GM12878 (cell line): Measurements from ENCODE around the gene NUDT16L1.

Source experiments
- CTCF ChIP-seq, 3 experiments: IDR thresholded peaks in 2 of 3; conservative IDR thresholded peaks in 1 of 3; 2 replicates each; pipeline ENCODE4 v1.5.1; 2011; ENCODE audit warnings: low read depth in 3 of 3, low read length in 3 of 3, mild to moderate bottlenecking in 3 of 3, control low read depth in 2 of 3, moderate library complexity in 2 of 3, inconsistent platforms in 1 of 3, mixed read lengths in 1 of 3; ENCODE audit not compliant: control insufficient read depth in 2 of 3, insufficient read depth in 1 of 3; ENCODE audit errors: extremely low read depth in 1 of 3
- DPF2 ChIP-seq: fragments of 450-650 bp; IDR thresholded peaks from 2 replicates; pipeline ENCODE4 v1.6.1; 2017; ENCODE audit warnings: mild to moderate bottlenecking
- EP300 ChIP-seq, 2 experiments: fragments of 150-350 bp in 1 of 2; IDR thresholded peaks; 2 replicates each; pipeline ENCODE4 v1.6.1; 2011 to 2012; ENCODE audit warnings: low read depth in 2 of 2, low read length in 2 of 2, borderline replicate concordance in 1 of 2, improper control_type of control experiment in 1 of 2, inconsistent platforms in 1 of 2; ENCODE audit not compliant: control insufficient read depth in 1 of 2
- RAD21 ChIP-seq: IDR thresholded peaks from 2 replicates; pipeline ENCODE4 v1.6.1; 2011; ENCODE audit warnings: mild to moderate bottlenecking, low read depth, low read length, moderate library complexity; ENCODE audit not compliant: insufficient read depth
- RB1 ChIP-seq: fragments of 450-650 bp; formaldehyde crosslinking; IDR thresholded peaks from 2 replicates; pipeline ENCODE4 v1.6.1; 2017; ENCODE audit warnings: mild to moderate bottlenecking, borderline replicate concordance
- SIN3A ChIP-seq: IDR thresholded peaks from 2 replicates; pipeline ENCODE4 v1.6.1; 2012; ENCODE audit warnings: low read depth, low read length, improper control_type of control experiment
- TAF1 ChIP-seq: IDR thresholded peaks from 2 replicates; pipeline ENCODE4 v1.6.1; 2011; ENCODE audit warnings: mild to moderate bottlenecking, low read depth, low read length, borderline replicate concordance
- TF ChIP-seq, protein P1 (sequence below): IDR thresholded peaks from 2 replicates; pipeline ENCODE4 v1.6.1; 2011; ENCODE audit warnings: borderline replicate concordance, low read depth, mild to moderate bottlenecking, moderate library complexity, mixed read lengths, low read length; ENCODE audit not compliant: insufficient read depth; ENCODE audit errors: extremely low read length
- TF ChIP-seq, protein P2 (sequence below): IDR thresholded peaks from 2 replicates; pipeline ENCODE4 v1.6.1; 2011; ENCODE audit warnings: low read depth, low read length, improper control_type of control experiment, borderline replicate concordance

DNA sequence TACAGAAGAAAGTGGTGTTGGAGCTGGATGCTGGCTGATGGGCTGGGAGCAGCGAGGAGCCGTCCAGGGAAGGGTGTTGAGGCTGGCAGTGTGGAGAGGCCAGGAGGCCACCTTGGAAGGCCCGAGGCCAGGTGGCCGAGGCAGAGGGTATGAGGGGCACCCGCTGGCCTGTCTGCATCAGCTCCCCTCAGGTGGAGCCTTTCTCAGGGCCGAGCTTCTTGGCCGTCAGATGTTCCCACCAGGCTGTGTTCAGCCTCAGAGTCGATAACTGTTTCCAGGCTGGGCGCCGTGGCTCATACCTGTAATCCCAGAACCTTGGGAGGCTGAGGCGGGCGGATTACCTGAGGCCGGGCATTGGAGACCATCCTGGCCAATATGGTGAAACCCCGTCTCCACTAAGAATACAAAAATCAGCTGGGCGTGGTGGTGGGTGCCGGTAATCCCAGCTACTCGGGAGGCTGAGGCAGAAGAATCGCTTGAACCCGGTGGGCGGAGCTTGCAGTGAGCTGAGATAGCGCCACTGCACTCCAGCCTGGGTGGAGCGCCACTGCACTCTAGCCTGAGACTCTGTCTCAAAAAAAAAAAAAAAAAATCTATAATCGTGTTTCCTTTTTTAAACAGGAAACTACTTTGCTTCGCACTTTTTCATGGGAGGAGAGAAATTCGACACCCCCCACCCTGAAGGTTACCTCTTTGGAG is 43.5 kb upstream of the NUDT16L1 start:
- TF ChIP-seq CTCF (IDR thresholded peaks at IDR 0.05 in 2 of 3, conservative IDR thresholded peaks at IDR 0.05 in 1 of 3; ENCODE audit: control insufficient read depth in 2 of 3, extremely low read depth in 1 of 3, insufficient read depth in 1 of 3, low read depth in 3 of 3, low read length in 3 of 3), result no peak
- TF ChIP-seq SIN3A, result no peak
- TF ChIP-seq, protein P1, sequence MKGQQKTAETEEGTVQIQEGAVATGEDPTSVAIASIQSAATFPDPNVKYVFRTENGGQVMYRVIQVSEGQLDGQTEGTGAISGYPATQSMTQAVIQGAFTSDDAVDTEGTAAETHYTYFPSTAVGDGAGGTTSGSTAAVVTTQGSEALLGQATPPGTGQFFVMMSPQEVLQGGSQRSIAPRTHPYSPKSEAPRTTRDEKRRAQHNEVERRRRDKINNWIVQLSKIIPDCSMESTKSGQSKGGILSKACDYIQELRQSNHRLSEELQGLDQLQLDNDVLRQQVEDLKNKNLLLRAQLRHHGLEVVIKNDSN, result no peak
- no peak for TF ChIP-seq TAF1
- TF ChIP-seq RAD21, result no peak
- TF ChIP-seq EP300 (IDR thresholded peaks at IDR 0.05; ENCODE audit: borderline replicate concordance in 1 of 2, control insufficient read depth in 1 of 2, low read depth in 2 of 2, low read length in 2 of 2), result no peak
- TF ChIP-seq RB1, result no peak
- TF ChIP-seq, protein P2, sequence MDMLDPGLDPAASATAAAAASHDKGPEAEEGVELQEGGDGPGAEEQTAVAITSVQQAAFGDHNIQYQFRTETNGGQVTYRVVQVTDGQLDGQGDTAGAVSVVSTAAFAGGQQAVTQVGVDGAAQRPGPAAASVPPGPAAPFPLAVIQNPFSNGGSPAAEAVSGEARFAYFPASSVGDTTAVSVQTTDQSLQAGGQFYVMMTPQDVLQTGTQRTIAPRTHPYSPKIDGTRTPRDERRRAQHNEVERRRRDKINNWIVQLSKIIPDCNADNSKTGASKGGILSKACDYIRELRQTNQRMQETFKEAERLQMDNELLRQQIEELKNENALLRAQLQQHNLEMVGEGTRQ, result no peak
- TF ChIP-seq DPF2, result no peak
